GM12878 (cell line): ENCODE results near the gene TACC3. TPM values are rescaled to one million over a fixed set of nuclear protein-coding genes. Genes with fewer than 3 reads are reported as not detected.
A peak's percentile ranks its signal among the peaks of the same experiment; 100 is the strongest.

Source experiments
- ATAC-seq: fragments of 200-7000 bp; cut with Tn5 transposase; 3 replicates; pipeline ENCODE4 v1.9.1; 2020; ENCODE audit warnings: mild to moderate bottlenecking, moderate library complexity
- BruUV-seq: library from RNA; stranded (reverse); fragments of 400-500 nt; replicated peaks from 2 replicates; lab custom pipeline; 2021; lab: Mats Ljungman, UMichigan
- CTCF ChIA-PET: fragments of 300-600 bp; sonication (Branson Sonifier 250); formaldehyde crosslinking; extraction: SDS; loops from one replicate; lab custom pipeline; 2021; ENCODE audit warnings: inconsistent platforms; lab: Yijun Ruan, JAX
- POLR2A ChIA-PET: fragments of 350-600 bp; formaldehyde crosslinking; extraction: SDS; loops from one replicate; lab custom pipeline; 2021; ENCODE audit warnings: inconsistent platforms; lab: Charles Lee
- RAD21 ChIA-PET: fragments of 300-600 bp; sonication (Branson Sonifier 250); formaldehyde crosslinking; loops from one replicate; lab custom pipeline; 2023; ENCODE audit warnings: antibody characterized with exemption; ENCODE audit not compliant: unreplicated experiment; lab: Charles Lee
- SMC1A ChIA-PET: fragments of 300-600 bp; sonication (Branson Sonifier 250); formaldehyde crosslinking; loops from one replicate; lab custom pipeline; 2023; ENCODE audit not compliant: unreplicated experiment, uncharacterized antibody; lab: Charles Lee
- DNase-seq: peaks from one replicate; pipeline ENCODE4 v3.0.0-alpha.2; 2011; ENCODE audit warnings: low read depth, low spot score
- FAIRE-seq: peaks from 3 replicates; lab custom pipeline; 2011; peaks lifted over from hg19 to GRCh38; lab: Jason Lieb, UNC
- H2AFZ ChIP-seq: 2 replicates; pipeline ENCODE4 v1.6.0; 2011; ENCODE audit warnings: low read depth, low read length, control low read depth; ENCODE audit not compliant: control insufficient read depth
- H3K27ac ChIP-seq: 2 replicates; pipeline ENCODE4 v1.5.1; 2011; ENCODE audit warnings: control low read depth; ENCODE audit not compliant: control insufficient read depth, insufficient read depth
- H3K27me3 ChIP-seq, 2 experiments: replicated peaks in 1 of 2; 2 replicates each; pipeline versions ENCODE4 v1.6.0 to v1.6.1; 2011; ENCODE audit warnings: low read length in 1 of 2; ENCODE audit not compliant: control insufficient read depth in 2 of 2, insufficient read depth in 2 of 2
- H3K36me3 ChIP-seq, 2 experiments: 2 replicates each; pipeline ENCODE4 v1.5.1; 2011; ENCODE audit warnings: low read length in 1 of 2; ENCODE audit not compliant: control insufficient read depth in 2 of 2, insufficient read depth in 2 of 2
- H3K4me1 ChIP-seq: 2 replicates; pipeline ENCODE4 v1.6.1; 2011; ENCODE audit warnings: mild to moderate bottlenecking, low read length, moderate library complexity, mixed read lengths; ENCODE audit not compliant: control insufficient read depth, insufficient read depth
- H3K4me2 ChIP-seq: 2 replicates; pipeline ENCODE4 v1.6.0; 2011; ENCODE audit warnings: control low read depth; ENCODE audit not compliant: control insufficient read depth, insufficient read depth
- H3K4me3 ChIP-seq: fragments of 200-600 bp; sonication (generic); 2 replicates; pipeline ENCODE4 v1.5.1; 2016
- H3K79me2 ChIP-seq: 2 replicates; pipeline ENCODE4 v1.6.0; 2011; ENCODE audit warnings: low read length; ENCODE audit not compliant: control insufficient read depth, insufficient read depth
- H3K9ac ChIP-seq: 2 replicates; pipeline ENCODE4 v1.8.0; 2011; ENCODE audit warnings: low read length, control low read depth, mixed read lengths; ENCODE audit not compliant: control insufficient read depth, insufficient read depth
- H3K9me3 ChIP-seq: replicated peaks from 3 replicates; pipeline ENCODE4 v1.5.1; 2011; ENCODE audit warnings: mild to moderate bottlenecking, low read length; ENCODE audit not compliant: control insufficient read depth, insufficient read depth
- H4K20me1 ChIP-seq: 2 replicates; pipeline ENCODE4 v1.6.0; 2011; ENCODE audit not compliant: control insufficient read depth, insufficient read depth
- CHD1 ChIP-seq: IDR thresholded peaks from 2 replicates; pipeline ENCODE4 v1.6.1; 2012; ENCODE audit warnings: low read depth, low read length, improper control_type of control experiment
- POLR2AphosphoS5 ChIP-seq: IDR thresholded peaks from 2 replicates; pipeline ENCODE4 v1.6.1; 2011; ENCODE audit warnings: mild to moderate bottlenecking, low read length, inconsistent platforms
- WGBS: methylation state at CpG from one replicate; pipeline ENCODE4 v1.1.6; 2016; ENCODE audit warnings: low lambda C conversion rate; ENCODE audit not compliant: insufficient replicate concordance, insufficient coverage; ENCODE audit errors: missing lambda C conversion rate; 5-methylcytosine and 5-hydroxymethylcytosine counted together
- in situ Hi-C: fragments of 300-500 bp; cut with MboI; formaldehyde crosslinking; loops from 9 replicates; pipeline ENCODE4 v1.14.3; 2018; ENCODE audit warnings: mixed read lengths
- intact Hi-C: fragments of 100-400 bp; cut with micrococcal nuclease; formaldehyde crosslinking; loops from one replicate; pipeline ENCODE4 v1.14.2; 2022; ENCODE audit not compliant: unreplicated experiment
- polyA plus RNA-seq, 11 experiments: library from polyadenylated mRNA; depleted of rRNA in 4 of 11; unstranded in 6 of 11; stranded (reverse) in 5 of 11; fragments of >200 nt; fragmentation: Nextera tagmentation in 4 of 11; fragmentation: Illumina TruSeq in 1 of 11; extraction: Ambion mirVana in 4 of 11; extraction: Trizol in 1 of 11; gene quantifications; 1 replicate in 1 of 11; 2 replicates in 10 of 11; pipeline versions ENCODE4 v1.2.1 to v1.2.3, GENCODE V29; 2011 to 2016; ENCODE audit warnings: inconsistent platforms in 2 of 11, missing spikeins in 2 of 11, low read depth in 1 of 11
- total RNA-seq, 4 experiments: library from RNA; depleted of rRNA in 3 of 4; stranded (reverse); fragments of >200 nt in 3 of 4; fragmentation: Illumina TruSeq in 1 of 4; extraction: Trizol in 1 of 4; gene quantifications; 2 replicates each; pipeline versions ENCODE4 v1.2.1 to v1.2.3, GENCODE V29; 2013 to 2021
- TF ChIP-seq, protein P1 (sequence below): fragments of 450-650 bp; IDR thresholded peaks from 2 replicates; pipeline ENCODE4 v1.6.1; 2016; ENCODE audit warnings: mild to moderate bottlenecking

The TACC3 gene
- total and polyA plus RNA-seq, 10 of the 15 experiments (the other 5 are each of a cell fraction or from before 2014, with no cell fraction given): 2.8 to 121 (median 73.3) TPM

DNA sequence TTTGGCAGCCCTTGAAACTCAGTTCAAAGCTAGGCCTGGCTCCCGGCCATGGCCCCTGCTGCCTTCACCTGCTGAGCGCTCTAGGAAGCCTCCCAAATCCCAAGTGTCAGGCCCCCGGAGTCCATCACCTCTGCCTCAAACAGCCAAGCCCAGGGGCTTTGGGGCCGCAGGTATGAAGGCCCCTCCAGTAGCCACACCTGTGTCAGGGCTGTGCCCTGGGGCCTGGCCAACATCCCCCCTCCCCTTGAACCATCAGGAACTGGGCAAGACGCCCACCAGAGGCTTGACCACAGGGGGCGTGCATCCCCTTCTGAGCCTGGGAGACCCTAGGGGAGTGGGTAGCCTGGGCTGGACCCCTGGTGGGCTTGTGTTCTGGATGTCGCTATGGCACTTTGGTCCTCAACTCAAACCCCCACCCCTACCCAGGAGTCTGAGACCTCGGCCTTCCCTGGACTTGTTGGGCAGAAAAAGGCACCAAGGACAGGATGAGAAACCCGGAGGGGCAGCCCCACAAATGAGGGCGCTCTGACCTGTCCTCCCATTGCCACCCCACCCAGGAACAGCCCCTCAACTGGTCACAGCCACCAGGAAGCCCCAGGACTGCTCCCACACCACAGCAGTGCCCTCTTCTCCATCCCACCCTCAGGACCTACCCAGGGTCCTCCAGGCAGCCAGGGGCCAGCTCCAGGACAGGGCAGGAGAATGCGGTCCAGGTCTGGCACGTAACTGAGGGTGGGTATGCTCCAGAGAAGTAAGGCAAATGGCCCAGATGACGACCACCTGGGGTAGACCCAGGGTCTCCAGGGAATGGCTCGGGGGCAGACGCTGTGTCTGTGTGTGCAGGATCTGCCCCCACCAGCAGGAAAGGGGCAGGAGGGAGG lies 5.0 kb upstream of the TACC3 start (continued):
- TF ChIP-seq, protein P1, sequence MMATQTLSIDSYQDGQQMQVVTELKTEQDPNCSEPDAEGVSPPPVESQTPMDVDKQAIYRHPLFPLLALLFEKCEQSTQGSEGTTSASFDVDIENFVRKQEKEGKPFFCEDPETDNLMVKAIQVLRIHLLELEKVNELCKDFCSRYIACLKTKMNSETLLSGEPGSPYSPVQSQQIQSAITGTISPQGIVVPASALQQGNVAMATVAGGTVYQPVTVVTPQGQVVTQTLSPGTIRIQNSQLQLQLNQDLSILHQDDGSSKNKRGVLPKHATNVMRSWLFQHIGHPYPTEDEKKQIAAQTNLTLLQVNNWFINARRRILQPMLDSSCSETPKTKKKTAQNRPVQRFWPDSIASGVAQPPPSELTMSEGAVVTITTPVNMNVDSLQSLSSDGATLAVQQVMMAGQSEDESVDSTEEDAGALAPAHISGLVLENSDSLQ: no peak

DNA sequence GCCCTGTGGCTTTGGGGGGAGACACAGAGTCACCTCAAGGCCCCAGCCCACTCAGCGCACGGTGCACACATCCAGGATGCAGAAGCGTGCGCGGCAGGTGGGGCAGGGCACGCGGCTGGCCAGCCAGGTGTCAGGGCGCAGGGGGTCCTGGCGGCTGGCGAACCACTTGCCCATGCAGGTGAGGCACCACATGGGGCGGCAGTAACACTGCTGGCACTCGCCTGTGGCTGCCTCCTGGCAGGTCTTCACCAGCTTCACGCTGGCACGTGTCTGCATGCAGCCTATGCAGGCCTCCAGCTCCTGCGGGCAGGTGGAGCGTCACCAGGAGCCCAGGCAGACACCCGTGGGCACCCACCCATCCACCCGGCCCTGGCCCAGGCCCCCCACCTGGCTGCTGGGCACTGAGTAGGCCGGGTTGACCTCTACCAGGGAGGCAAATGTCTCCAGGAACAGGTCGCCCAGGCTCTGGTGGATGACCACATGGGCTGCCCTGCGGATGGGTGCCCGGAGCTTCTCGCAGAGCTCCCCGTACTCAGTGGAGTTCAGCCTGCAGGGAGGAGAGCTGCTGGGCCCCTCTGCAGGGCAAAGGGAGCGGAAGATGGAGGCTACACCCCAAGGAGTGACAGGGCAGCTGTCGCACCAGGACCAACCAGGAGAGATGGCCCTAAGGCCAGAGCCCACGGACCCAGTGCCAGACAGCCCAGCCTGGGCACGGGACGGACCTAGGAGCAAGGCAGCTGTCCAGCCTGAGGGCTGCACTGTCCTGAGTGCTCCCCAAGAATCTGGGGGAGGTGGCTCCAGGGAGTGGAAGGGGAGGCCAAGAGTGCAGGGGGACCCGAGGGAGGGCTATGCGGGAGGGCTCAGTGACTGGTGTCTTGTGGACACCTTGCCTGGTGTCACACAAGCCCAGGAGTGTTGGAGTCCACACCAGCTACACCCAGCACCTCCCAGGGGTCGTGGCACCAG lies 3.9 kb upstream of the TACC3 start:
- Histone ChIP-seq H3K79me2 (peaks cover 70% of the 10 kb centered on the region), H4K20me1 (peaks cover 4% of the 10 kb centered on the region), H3K36me3 (peaks cover 4 to 6% of the 10 kb centered on the region in 2 experiments), H3K27ac (no peak overlapping the region), H3K4me2 (no peak overlapping the region), H2AFZ (no peak overlapping the region), H3K9me3 (no peaks in the 10 kb centered on the region), H3K4me3 (no peak overlapping the region), H3K4me1 (peaks cover 33% of the 10 kb centered on the region), H3K27me3 (no peaks in the 10 kb centered on the region), H3K9ac (no peak overlapping the region)
- POLR2A ChIA-PET: interaction anchor here (0.7 kb wide), 1 partner anchor 8 kb away, joined by 3 read pairs; no protein-coding TSS in a partner anchor
- 93% methylated on average over 32 of the region's 32 CpGs for WGBS
- SMC1A ChIA-PET: interaction anchor here (11.0 kb wide), 1 partner anchor 24 kb away, joined by 132 read pairs; no protein-coding TSS in a partner anchor
- intact Hi-C loops (no loop called here), in situ Hi-C loops (no loop called here)
- no peak for FAIRE-seq
- RAD21 ChIA-PET: interaction anchor here (1.3 kb wide), 1 partner anchor 9 kb away, joined by 3 read pairs; no protein-coding TSS in a partner anchor
- no peak for ATAC-seq
- TF ChIP-seq CHD1 (no peak), POLR2AphosphoS5 (0 out of 2 replicates have a peak, but pooled peaks have one; percentile 9)
- BruUV-seq: no TSS peak
- no peak for DNase-seq
- CTCF ChIA-PET: interaction anchor here (15.5 kb wide), 1 partner anchor 24 kb away, joined by 317 read pairs; no protein-coding TSS in a partner anchor
